NT2/D1 (cell line): ENCODE measurements around the gene COQ2.

Source experiments
- SUZ12 ChIP-seq: IDR thresholded peaks from 2 replicates; pipeline ENCODE4 v1.6.1; 2011; ENCODE audit not compliant: insufficient read length, insufficient read depth; ENCODE audit errors: extremely low read depth
- YY1 ChIP-seq: IDR thresholded peaks from 2 replicates; pipeline ENCODE4 v1.6.1; 2011; ENCODE audit not compliant: insufficient read length, insufficient read depth

- no peak for TF ChIP-seq SUZ12
- no peak for TF ChIP-seq YY1
Measured at GRCh38 chr4:83261307-83261706, 23.3 kb downstream of the COQ2 start.
